Smooth muscle cell (in vitro differentiated cells): ENCODE data around the gene RAD51D. TPM values are rescaled to one million over a fixed set of nuclear protein-coding genes. Genes with fewer than 3 reads are reported as not detected.

Experiments
- DNase-seq: peaks from one replicate; lab custom pipeline; 2025; ENCODE audit not compliant: unreplicated experiment; lab: John Stamatoyannopoulos, UW
- H2AFZ ChIP-seq: fragments of 200-600 bp; sonication (generic); 2 replicates; pipeline ENCODE4 v1.6.0; 2016; ENCODE audit warnings: antibody characterized with exemption, low read depth, mild to moderate bottlenecking
- H3F3A ChIP-seq: fragments of 200-600 bp; sonication (generic); 2 replicates; pipeline ENCODE4 v1.6.0; 2017; ENCODE audit warnings: antibody characterized with exemption, low read depth
- H3K27ac ChIP-seq: fragments of 200-600 bp; sonication (generic); 2 replicates; pipeline ENCODE4 v1.5.1; 2016; ENCODE audit warnings: low read depth, mild to moderate bottlenecking
- H3K27me3 ChIP-seq: fragments of 200-600 bp; sonication (generic); 2 replicates; pipeline ENCODE4 v1.6.1; 2016; ENCODE audit warnings: low read depth, mild to moderate bottlenecking
- H3K36me3 ChIP-seq: fragments of 200-600 bp; sonication (generic); 2 replicates; pipeline ENCODE4 v1.5.1; 2016; ENCODE audit warnings: low read depth
- H3K4me1 ChIP-seq: fragments of 200-600 bp; sonication (generic); 2 replicates; pipeline ENCODE4 v1.5.1; 2016; ENCODE audit warnings: low read depth
- H3K4me2 ChIP-seq: fragments of 200-600 bp; sonication (generic); 2 replicates; pipeline ENCODE4 v1.6.0; 2016; ENCODE audit warnings: mild to moderate bottlenecking
- H3K4me3 ChIP-seq: fragments of 200-600 bp; sonication (generic); 2 replicates; pipeline ENCODE4 v1.5.1; 2016; ENCODE audit warnings: mild to moderate bottlenecking
- H3K79me2 ChIP-seq: fragments of 200-600 bp; sonication (generic); 2 replicates; pipeline ENCODE4 v1.6.0; 2016; ENCODE audit warnings: low read depth, mild to moderate bottlenecking
- H3K9ac ChIP-seq: fragments of 200-600 bp; sonication (generic); 2 replicates; pipeline ENCODE4 v1.6.0; 2016; ENCODE audit warnings: low read depth
- H3K9me3 ChIP-seq: fragments of 200-600 bp; sonication (generic); replicated peaks from 2 replicates; pipeline ENCODE4 v1.5.1; 2016; ENCODE audit warnings: low read depth
- H4K20me1 ChIP-seq: fragments of 200-600 bp; sonication (generic); 2 replicates; pipeline ENCODE4 v1.6.0; 2016; ENCODE audit warnings: low read depth
- CTCF ChIP-seq: fragments of 200-600 bp; sonication (generic); IDR thresholded peaks from 2 replicates; pipeline ENCODE4 v1.5.1; 2017; ENCODE audit warnings: borderline replicate concordance, mild to moderate bottlenecking, antibody characterized with exemption; ENCODE audit not compliant: insufficient read depth, poor library complexity, severe bottlenecking
- WGBS: methylation state at CpG from one replicate; pipeline ENCODE4 v1.1.7; 2016; ENCODE audit warnings: low lambda C conversion rate; 5-methylcytosine and 5-hydroxymethylcytosine counted together
- polyA plus RNA-seq: library from polyadenylated mRNA; unstranded; fragments of >200 nt; fragmentation: Nextera tagmentation; extraction: Ambion mirVana; gene quantifications from 2 replicates; pipeline ENCODE4 v1.2.1, GENCODE V29; 2016
- total RNA-seq: library from RNA; depleted of rRNA; stranded (reverse); fragments of >200 nt; gene quantifications from 2 replicates; pipeline ENCODE4 v1.2.3, GENCODE V29; 2014

Gene RAD51D
- total and polyA plus RNA-seq, 2 experiments from 2014 or later = 1.4 to 5.5 TPM

- H3K4me2 ChIP-seq = peak overlapping the region; percentile 87
- no peak overlapping the region for H3K9ac ChIP-seq
- no peaks in the 10 kb centered on the region for H3K36me3 ChIP-seq
- H3K27ac ChIP-seq = peak overlapping the region; percentile 51
- H3K9me3 ChIP-seq = no peaks in the 10 kb centered on the region
- H3K4me1 ChIP-seq = peaks cover 5% of the 10 kb centered on the region
- H3K27me3 ChIP-seq = no peaks in the 10 kb centered on the region
- H3F3A ChIP-seq = no peaks in the 10 kb centered on the region
- 39% methylated on average over 21 of the region's 22 CpGs for WGBS
- no peak for DNase-seq
- H3K79me2 ChIP-seq = peaks cover 25% of the 10 kb centered on the region
- H2AFZ ChIP-seq = peak overlapping the region; percentile 83
- no peaks in the 10 kb centered on the region for H4K20me1 ChIP-seq
- TF ChIP-seq CTCF = no peak
- peak overlapping the region; percentile 95 for H3K4me3 ChIP-seq
Observed at GRCh38 chr17:35089586-35090296, 29.9 kb downstream of the RAD51D start.

GRCh38 chr17:35088881-35089585 is 30.6 kb downstream of the RAD51D start:
- peak overlapping the region; percentile 97 for H3K4me2 ChIP-seq
- no peaks in the 10 kb centered on the region for H4K20me1 ChIP-seq
- H3F3A ChIP-seq = no peaks in the 10 kb centered on the region
- WGBS = 3% methylated on average over 26 of the region's 80 CpGs
- no peaks in the 10 kb centered on the region for H3K36me3 ChIP-seq
- H3K27ac ChIP-seq = peak overlapping the region; percentile 54
- peaks cover 30% of the 10 kb centered on the region for H3K79me2 ChIP-seq
- H3K4me1 ChIP-seq = peaks cover 5% of the 10 kb centered on the region
- TF ChIP-seq CTCF = peak; percentile 80
- no peaks in the 10 kb centered on the region for H3K27me3 ChIP-seq
- peak; percentile 74 for DNase-seq
- H3K4me3 ChIP-seq = peak overlapping the region; percentile 95
- H3K9me3 ChIP-seq = no peaks in the 10 kb centered on the region
- peak overlapping the region; percentile 78 for H3K9ac ChIP-seq
- peak overlapping the region; percentile 87 for H2AFZ ChIP-seq

- Histone ChIP-seq H3K27ac (peak overlapping the region; percentile 54), H3F3A (no peaks in the 10 kb centered on the region), H3K9me3 (no peaks in the 10 kb centered on the region), H3K9ac (peak overlapping the region; percentile 78), H3K79me2 (peaks cover 36% of the 10 kb centered on the region), H3K4me1 (peaks cover 5% of the 10 kb centered on the region), H2AFZ (peak overlapping the region; percentile 87), H3K36me3 (no peaks in the 10 kb centered on the region), H3K27me3 (no peaks in the 10 kb centered on the region), H3K4me3 (peak overlapping the region; percentile 95), H4K20me1 (peaks cover under 1% of the 10 kb centered on the region), H3K4me2 (peak overlapping the region; percentile 97)
- DNase-seq = peak; percentile 35
- TF ChIP-seq CTCF = no peak
- WGBS = 2% methylated on average over 24 of the region's 26 CpGs
Observed at GRCh38 chr17:35088356-35088880, 31.2 kb downstream of the RAD51D start.
